IPS-15b (cell line): Measurements from ENCODE around the gene FBRS.
"Not testable (repeated sequence)": the region's sequence is repeated elsewhere in the genome, so short reads cannot be mapped to it uniquely, and the experiment has no call there.

Experiments
- H3K27me3 ChIP-seq: one replicate; pipeline ENCODE4 v1.6.1; 2013; ENCODE audit warnings: low read length; ENCODE audit not compliant: control insufficient read depth, insufficient read depth
- H3K36me3 ChIP-seq: one replicate; pipeline ENCODE4 v1.6.1; 2013; ENCODE audit warnings: low read length; ENCODE audit not compliant: control insufficient read depth, insufficient read depth
- H3K4me1 ChIP-seq: one replicate; pipeline ENCODE4 v1.6.1; 2013; ENCODE audit warnings: mild to moderate bottlenecking, low read length; ENCODE audit not compliant: control insufficient read depth, insufficient read depth
- H3K4me3 ChIP-seq: one replicate; pipeline ENCODE4 v1.5.1; 2013; ENCODE audit warnings: low read depth, low read length
- H3K9ac ChIP-seq: one replicate; pipeline ENCODE4 v1.6.1; 2013; ENCODE audit warnings: low read depth, mild to moderate bottlenecking, low read length
- H3K9me3 ChIP-seq: one replicate; pipeline ENCODE4 v1.6.1; 2013; ENCODE audit warnings: mild to moderate bottlenecking, low read length; ENCODE audit not compliant: control insufficient read depth, insufficient read depth

The FBRS gene

GRCh38 chr16:30697264-30698138 lies 39.3 kb downstream of the FBRS start:
- Histone ChIP-seq H3K4me3 (peak overlapping the region; percentile 96), H3K27me3 (peaks cover 46% of the 10 kb centered on the region), H3K9me3 (no peaks in the 10 kb centered on the region), H3K9ac (peak overlapping the region; percentile 100), H3K36me3 (peaks cover 9% of the 10 kb centered on the region), H3K4me1 (no peaks in the 10 kb centered on the region)

DNA sequence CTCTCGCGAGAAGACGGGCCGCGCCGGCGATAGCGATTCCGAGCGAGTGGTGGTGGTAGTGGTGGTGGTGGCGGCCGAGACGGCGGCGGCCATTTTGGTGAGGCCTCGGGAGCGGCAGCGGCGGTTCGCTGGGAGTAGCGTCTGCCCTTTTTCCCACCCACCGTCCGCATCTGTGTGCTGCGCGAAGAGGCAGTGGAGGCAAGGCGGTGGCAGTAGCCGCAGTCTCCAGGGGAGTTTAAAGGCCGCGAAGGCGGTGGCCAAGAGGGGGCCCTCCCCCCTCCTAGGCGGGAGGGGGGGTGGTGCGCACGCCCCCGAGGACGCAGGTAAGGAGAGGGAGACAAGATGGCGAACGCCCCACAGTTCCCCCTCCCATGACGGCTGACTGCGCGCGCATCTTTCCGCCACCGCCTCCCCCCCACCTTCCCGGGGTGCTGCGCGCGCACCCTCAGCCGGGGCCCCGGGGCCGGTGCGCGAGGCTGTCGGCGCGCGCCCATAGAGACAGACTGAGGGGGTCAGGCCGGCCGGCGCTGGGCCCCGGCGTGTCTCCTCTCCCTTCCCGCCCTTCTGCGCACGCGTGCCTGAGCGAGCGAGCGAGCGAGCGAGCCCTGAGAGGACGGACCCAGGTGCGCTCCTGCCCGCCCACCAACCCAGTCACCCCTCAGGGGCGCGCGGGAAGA lies 40.0 kb downstream of the FBRS start:
- H3K4me1 ChIP-seq = no peaks in the 10 kb centered on the region
- H3K36me3 ChIP-seq = peaks cover 12% of the 10 kb centered on the region
- peak overlapping the region; percentile 96 for H3K4me3 ChIP-seq
- H3K9ac ChIP-seq = peak overlapping the region; percentile 100
- H3K27me3 ChIP-seq = peaks cover 38% of the 10 kb centered on the region
- no peaks in the 10 kb centered on the region for H3K9me3 ChIP-seq

- Histone ChIP-seq H3K4me1 (no peaks in the 10 kb centered on the region), H3K4me3 (peak within 1 kb of the TSS; percentile 96), H3K36me3 (peaks cover 15% of the 10 kb centered on the region), H3K27me3 (peaks cover 31% of the 10 kb centered on the region), H3K9me3 (no peaks in the 10 kb centered on the region), H3K9ac (peak within 1 kb of the TSS; percentile 100)
Observed at GRCh38 chr16:30698816-30699614, 40.8 kb downstream of the FBRS start, which contains the start of gene SRCAP. TSS of gene SRCAP (plus strand) at chr16:30699171. CDS start at chr16:30700825, 1,654 bp downstream.

DNA sequence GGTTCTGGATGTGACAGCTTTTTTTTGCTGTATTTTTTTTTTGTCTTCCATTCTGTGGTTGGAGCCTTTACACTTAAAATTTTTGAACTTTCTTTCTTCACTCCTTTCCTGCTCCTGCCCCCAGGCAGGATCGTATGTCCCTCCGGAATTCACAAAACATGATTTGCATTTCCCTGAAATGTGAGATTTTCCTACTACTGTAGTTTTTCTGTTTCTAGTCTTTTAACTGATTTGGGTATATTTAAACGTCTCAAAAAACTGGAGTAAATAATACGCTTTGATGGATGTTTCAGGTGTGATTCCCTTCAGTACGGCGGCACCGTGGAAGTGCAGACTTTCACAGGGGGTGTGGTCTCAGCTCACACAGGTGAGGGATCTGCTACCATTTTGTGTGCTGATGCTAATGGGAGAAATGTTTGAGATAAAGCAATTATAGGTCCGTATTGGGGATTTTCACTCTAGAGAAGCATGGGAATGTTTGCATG lies 41.4 kb downstream of the FBRS start:
- peak overlapping the region; percentile 60 for H3K9ac ChIP-seq
- peaks cover 26% of the 10 kb centered on the region for H3K27me3 ChIP-seq
- H3K4me1 ChIP-seq = no peaks in the 10 kb centered on the region
- peaks cover 22% of the 10 kb centered on the region for H3K36me3 ChIP-seq
- H3K9me3 ChIP-seq = no peaks in the 10 kb centered on the region
- H3K4me3 ChIP-seq = peak overlapping the region; percentile 96

DNA sequence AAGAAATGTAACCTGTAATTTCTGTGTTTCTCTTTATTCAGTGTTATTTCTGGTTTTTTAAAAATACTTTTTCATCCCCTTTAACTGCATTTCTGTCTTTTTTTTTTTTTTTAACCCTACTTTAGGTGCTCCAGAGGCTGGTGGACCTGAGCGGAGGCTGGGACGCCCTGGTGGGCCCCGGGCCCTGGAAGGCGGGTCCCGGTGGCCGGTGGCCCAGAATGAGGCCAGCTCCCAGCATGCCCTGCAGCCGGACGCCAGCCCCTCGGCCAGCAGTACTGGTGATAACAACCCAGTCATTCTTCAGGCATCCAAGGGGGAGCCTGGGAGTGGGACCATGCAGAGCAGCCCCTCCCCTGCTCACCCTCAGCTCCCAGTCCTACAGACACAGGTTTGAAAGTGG lies 42.3 kb downstream of the FBRS start:
- no peaks in the 10 kb centered on the region for H3K9me3 ChIP-seq
- no peak overlapping the region for H3K4me3 ChIP-seq

DNA sequence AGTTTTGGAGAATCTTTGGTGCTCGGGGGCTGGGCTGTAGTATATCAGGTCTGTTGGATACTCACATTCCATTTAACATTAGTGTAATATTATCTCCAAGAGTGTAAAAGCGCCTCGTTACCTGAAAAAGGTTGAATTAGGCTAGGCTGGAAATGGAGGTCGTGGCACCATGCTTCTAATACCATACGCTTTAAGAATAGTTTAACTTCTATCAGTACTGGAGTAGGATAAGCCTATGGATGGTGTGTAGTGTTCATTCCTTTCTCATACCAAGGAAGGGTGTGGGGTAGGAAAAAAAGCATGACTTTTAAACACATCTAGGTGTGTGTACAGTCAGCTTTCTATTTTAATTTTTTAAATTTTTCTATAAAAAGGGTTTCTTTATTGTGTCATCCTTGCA lies 42.7 kb downstream of the FBRS start:
- Histone ChIP-seq H3K27me3 (peaks cover 15% of the 10 kb centered on the region), H3K9me3 (no peaks in the 10 kb centered on the region), H3K9ac (no peak overlapping the region), H3K4me1 (no peaks in the 10 kb centered on the region), H3K4me3 (no peak overlapping the region), H3K36me3 (peaks cover 23% of the 10 kb centered on the region)

More for the DNA sequence above, 42.3 kb downstream of the FBRS start:
- Histone ChIP-seq H3K36me3 (peaks cover 23% of the 10 kb centered on the region), H3K4me1 (no peaks in the 10 kb centered on the region), H3K27me3 (peaks cover 18% of the 10 kb centered on the region), H3K9ac (no peak overlapping the region)

- H3K4me3 ChIP-seq, H3K27me3 ChIP-seq, H3K4me1 ChIP-seq, H3K9ac ChIP-seq, H3K9me3 ChIP-seq: not testable (repeated sequence)
- peaks cover 36% of the 10 kb centered on the region for H3K36me3 ChIP-seq
Observed at GRCh38 chr16:30703071-30703470, 44.8 kb downstream of the FBRS start.

- Histone ChIP-seq H3K27me3 (no peaks in the 10 kb centered on the region), H3K4me1 (no peaks in the 10 kb centered on the region), H3K36me3 (peaks cover 40% of the 10 kb centered on the region), H3K4me3 (no peak overlapping the region), H3K9ac (no peak overlapping the region), H3K9me3 (no peaks in the 10 kb centered on the region)
Observed at GRCh38 chr16:30703971-30704370, 45.7 kb downstream of the FBRS start.

DNA sequence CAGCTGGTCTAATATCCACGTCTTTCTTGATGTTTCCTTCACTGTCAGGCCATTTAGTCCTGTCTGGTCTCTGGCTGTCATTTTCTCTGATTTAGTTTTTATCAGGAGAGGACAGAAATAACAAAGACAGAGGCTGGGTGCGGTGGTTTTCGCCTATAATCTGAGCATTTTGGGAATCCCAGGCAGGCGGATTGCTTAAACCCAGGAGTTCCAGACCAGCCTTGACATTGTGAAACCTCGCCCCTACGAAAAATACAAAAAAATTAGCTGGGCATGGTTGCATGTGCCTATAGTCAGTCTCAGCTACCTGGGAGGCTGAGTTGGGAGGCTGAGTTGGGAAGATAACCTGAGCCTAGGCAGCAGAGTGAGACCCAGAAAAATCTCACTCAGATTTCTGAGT lies 47.8 kb downstream of the FBRS start:
- H3K36me3 ChIP-seq = peaks cover 53% of the 10 kb centered on the region
- H3K27me3 ChIP-seq = no peaks in the 10 kb centered on the region
- no peak overlapping the region for H3K9ac ChIP-seq
- no peaks in the 10 kb centered on the region for H3K9me3 ChIP-seq
- H3K4me1 ChIP-seq = no peaks in the 10 kb centered on the region
- H3K4me3 ChIP-seq = no peak overlapping the region

DNA sequence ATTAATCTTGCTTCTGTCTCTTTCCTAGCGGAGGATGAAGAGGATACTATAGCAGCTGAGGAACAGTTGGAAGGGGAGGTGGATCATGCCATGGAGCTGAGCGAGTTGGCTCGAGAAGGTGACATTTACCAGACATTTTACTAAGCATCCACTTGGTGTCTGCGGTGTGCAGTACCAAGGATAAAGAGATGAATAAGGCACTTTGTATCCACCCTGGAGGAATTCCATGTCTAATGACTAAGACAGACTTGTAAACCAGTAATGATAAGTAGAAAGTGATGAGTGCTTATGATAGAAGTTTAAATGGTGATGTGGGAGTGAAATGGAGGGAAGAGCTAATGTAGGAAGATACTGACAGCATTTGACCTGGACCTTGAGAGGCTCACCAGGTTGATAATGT lies 52.7 kb downstream of the FBRS start:
- Histone ChIP-seq H3K27me3 (no peaks in the 10 kb centered on the region), H3K9ac (no peak overlapping the region), H3K9me3 (no peaks in the 10 kb centered on the region), H3K4me1 (no peaks in the 10 kb centered on the region), H3K36me3 (peaks cover 79% of the 10 kb centered on the region), H3K4me3 (no peak overlapping the region)

- no peaks in the 10 kb centered on the region for H3K27me3 ChIP-seq
- no peak overlapping the region for H3K4me3 ChIP-seq
- H3K9me3 ChIP-seq = no peaks in the 10 kb centered on the region
- peaks cover 85% of the 10 kb centered on the region for H3K36me3 ChIP-seq
- no peaks in the 10 kb centered on the region for H3K4me1 ChIP-seq
- H3K9ac ChIP-seq = no peak overlapping the region
Observed at GRCh38 chr16:30711712-30712111, 53.5 kb downstream of the FBRS start.
